ENCODE data around the gene DPH3.

DPH3 gene

DNA sequence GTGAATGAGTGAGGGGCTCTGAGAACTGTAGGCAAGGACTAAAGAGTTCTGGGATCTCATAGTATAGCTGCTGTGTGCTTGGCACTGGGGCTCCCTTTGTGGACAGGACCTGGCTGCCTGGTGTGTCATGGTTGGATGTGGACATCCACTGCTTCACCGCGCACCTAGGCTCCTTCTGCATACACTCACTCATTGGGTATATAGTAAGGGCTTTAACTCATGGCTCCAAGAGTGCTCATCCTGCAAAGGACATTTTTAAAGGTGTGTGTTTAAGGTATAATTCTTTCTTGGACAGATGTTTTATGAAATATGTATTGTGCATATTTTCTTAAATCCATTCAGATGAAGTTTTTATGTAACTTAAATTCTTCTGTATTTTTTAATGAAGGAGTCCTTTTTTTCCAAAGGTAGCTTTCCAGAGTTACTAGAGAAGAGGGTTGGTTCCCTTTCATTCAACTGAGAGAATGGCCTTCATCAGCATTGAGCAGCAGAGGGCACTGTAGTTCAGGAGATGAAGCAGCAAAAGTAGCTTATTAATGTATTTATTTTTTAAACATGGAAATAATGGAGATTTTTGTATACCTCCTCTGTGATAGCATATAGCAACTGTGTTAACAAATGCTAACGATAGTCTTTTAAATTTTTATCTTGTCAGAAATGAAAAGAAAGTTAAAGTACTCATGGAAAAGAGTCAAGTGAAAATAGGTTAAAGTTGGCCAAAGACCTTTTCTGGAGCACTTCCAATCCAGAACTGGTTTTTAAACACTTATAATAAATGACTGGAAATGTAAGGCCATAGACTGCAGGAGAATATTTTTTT is 25.5 kb upstream of the DPH3 start:
- peak; percentile 85 for DNase-seq

DNA sequence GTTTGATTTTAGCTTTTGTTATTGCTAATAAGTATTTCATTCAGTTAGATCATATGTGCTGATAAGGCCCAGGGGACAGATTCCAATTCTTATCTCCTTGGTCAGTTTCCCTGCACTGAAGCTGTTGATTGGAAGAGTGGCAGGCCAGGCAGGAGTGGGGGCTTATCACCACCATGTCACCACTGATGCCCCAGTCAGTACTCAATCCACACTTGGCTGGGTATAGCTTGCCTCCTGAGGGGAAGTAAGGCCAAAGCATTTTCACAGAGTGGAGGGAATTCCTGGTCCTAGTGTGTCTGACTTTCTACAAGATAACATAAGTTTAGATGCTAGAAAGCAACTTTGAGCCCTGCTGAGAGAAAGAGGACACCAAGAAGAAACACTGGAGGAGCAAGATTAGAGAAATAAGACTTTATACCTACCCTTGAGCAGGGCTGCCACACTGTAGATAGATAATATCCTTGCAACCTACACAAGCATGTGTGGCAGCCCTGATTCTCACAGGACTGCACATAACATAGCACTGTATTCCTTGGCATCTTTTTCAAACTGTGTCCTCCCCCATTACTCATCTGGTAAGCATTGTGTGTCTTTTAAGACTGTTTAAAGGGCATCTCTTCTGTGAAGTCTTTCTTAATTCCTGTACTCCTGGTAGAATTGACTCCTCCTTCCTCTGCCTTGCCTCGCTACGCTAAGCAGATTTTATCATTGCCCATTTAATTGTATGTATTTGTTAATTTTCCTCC is 24.6 kb upstream of the DPH3 start:
- peak; percentile 66 for DNase-seq

DNA sequence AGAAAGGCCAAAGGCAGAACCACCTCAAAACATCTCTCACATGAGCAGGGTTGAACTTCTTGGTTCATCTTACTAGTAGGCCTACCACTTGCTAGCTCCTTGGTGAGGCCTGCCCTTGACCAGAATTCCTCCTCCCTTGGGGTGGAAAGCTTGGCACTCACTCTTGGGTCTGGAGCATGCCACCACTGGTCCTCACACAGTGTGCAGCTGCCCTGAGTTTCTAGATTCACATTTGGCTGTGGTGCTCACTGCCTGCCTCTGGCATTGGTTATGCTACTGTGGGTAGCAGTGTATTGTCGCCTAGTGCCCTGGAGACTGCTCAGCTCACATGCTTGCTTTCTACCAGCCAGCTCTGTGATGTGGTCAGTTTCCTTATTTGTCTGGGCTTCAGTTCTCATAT is 23.9 kb upstream of the DPH3 start:
- no peak for DNase-seq

DNA sequence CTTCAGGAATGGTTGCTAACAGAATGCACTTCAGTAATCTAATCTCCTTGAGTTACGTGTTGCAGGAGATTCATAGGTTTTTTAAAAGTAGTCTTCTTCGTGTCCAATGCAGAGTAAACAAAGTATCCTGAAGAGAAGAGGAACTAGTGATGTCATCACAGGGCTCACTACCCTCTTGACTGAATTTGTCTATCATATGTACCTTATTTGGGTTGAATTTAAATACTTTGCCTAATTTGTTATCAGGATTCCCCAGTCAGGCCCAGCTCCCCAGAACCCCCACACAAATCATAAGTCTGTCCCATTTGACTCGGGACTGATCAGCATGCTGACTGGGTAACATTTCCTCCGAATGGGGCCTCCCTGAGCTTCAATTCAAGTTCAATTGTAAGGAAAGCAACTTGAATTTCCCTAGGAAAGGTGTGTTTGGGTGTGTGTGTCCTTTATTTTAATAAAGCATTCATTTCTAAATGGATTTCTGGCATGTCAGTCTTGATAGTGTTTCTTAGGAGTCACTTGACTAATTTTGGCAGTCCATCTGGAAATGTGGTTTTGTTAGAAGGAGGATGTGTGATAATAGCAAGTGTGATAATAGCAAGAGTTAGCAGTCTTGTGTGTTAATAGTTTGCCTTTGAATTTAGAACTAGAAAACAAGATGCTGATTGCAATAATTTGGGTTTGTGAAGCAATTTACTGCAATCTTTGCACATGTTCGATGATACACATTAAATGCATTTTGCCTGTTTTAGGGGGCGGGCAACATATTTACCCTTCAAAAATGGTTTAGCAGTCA is 22.2 kb upstream of the DPH3 start:
- peak; percentile 81 for DNase-seq

DNA sequence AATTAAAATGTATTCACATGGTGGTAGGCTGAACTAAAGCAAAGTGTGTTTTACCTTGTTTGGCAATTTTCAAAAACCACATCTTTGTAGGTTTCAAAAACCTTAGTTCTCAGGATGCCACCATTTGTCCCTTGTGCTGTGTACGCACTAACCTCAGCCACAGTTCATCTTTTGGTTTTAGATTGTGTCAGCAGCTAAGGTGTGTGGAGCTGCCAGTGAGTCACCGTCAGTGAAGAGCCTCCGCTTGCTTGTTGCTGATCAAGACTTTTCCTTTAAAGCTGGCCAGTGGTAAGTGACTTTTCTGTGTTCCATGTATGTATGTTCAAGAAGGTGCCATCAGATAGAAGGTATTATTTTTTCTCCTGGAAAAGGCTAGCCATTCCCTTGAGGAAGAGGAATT is 21.4 kb upstream of the DPH3 start:
- no peak for DNase-seq

DNA sequence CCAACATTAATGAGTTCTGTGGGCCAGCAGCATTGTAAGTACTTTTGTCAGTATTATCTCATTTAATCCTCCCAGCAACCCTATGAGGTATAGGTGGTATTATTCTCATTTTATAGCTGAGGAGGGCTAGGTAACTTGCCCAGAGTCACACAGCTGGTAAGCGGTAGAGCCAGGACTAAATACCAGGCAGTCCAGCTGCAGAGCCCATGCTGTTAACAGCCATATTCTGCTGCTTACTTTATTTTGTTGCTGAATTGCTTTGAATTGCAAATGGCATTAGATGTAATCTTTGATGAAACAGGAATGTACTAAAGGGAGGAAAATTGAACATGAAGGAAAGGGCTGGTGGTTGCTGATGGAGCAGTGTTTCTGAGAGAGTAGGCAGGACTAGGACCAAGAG is 19.9 kb upstream of the DPH3 start:
- DNase-seq, result no peak

DNA sequence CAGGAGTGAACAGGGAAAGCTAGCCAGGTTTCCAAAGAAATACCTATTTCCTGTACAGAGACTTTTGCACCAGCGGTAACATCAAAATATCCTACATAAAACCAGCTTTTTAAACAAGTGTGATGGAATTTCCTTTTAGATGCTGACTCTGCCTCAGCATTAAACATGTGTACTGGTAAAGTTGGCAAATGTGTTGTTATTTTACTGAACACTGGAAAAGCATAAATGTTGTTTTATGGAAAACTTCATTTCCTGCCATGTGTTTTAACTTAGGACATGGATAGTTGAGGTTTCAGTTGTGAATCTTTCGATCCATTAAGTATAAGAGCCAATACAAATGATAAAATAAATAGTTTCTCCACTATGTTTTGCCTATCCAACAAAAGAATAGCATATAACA is 15.9 kb upstream of the DPH3 start:
- DNase-seq, result no peak

DNA sequence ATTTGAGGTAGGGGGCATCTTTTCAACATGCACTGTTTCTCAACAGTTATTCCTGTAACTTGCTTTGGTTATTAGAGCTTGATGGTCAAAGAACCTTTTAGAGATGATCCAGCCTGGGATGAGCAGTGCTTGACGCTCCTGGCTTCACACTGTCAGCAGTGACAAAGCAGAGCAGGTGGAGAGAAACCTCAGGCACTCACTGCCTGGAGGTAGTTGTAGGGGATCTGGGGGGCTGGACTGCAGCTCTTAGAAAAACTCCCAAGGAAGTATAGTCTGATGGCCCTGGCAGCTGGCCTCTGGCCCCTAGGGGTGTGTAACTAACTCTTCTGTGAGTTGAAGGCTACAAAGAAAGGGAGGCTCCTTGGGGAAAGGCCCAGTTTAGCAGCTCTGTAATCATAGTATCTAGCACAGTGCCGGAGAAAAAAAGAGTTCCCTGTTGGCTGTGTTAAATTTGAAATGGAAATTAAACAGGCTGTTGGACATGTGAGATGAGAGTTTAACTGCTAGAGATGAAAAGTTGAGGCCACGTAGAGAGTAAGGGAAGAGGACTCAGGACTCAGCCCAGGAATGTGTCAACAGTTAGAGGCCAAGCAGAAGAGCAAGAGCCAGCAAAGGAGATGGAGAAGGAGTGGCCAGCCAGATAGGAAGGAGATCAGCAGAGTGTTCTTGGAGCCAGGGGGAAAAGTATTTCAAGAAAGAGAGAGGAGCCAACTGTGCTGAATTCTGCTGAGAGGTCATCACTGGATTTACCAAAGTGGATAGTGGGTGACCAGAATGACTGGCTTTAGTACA is 14.5 kb upstream of the DPH3 start:
- DNase-seq, result no peak

DNA sequence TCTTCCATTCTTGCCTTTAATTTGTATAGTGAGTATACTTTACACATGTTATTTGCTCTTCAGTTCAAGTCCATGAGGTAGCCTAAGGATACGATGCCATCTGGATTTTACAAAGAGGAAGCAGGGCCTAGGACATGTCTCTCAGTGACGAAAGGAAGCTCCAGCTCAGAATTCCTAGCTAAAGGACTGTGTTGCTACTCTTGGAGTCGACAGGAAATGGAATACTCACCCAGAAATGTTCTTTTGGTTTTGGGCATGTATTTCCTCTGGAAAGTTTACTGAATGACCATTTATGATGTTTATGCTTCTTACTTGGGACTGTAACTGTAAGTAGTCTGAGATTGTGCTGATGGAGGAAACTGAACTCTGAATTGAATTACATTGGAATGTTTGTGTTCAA is 12.7 kb upstream of the DPH3 start:
- DNase-seq, result no peak

DNA sequence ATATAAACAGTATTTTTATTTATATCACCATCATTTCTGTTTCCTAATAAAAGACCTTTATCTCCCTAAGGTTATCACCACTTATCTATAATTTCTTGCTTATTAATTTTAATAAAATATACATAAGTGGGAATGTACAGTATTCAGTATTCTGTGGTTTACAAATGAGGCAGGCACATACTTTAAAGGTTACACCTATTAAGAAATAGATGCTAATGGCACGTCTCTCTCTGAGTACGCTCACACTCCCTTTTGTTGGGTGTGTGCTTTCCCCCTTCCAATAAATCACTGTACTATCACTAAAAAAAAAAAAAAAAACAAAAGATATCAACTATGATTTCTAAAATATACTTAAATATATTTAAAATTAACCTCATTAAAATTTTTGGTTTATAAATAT is 9.1 kb upstream of the DPH3 start:
- DNase-seq, result no peak

DNA sequence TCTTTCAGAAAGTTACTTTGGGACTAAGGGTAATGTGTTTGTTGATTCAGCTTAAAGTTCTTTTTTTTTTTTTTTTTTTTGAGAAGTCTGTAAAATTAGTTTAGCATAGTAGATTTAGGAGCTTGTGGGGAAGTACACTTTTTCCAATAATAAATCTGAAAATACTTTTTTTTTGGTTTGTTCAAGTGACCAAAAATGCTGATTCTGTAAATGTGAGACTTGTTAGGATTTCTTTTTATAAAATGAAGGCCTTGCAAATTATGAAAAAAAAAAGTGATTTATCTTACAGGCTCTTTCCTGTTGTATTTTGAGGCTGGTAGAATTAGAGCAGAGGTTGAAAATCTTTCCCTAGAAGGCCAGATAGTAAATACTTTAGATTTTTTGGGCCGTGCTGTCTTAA is 7.8 kb upstream of the DPH3 start:
- no peak for DNase-seq

DNA sequence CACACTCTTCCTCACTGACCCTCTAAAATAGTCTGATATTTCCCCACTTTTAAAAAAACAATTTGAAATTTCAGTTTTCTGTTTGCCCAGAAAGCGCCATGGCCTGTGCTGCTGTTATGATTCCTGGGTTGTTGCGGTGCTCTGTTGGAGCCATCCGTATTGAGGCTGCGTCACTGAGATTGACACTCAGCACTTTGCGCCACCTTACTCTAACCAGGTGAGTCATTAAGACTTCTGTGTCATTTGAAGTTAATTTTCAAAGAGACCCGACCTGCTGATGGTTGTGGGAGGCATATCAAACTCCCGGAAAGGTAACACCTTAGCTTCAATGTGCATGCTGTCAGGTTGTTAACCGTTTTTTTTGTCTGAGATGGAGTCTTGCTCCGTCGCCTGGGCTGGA is 6.1 kb upstream of the DPH3 start:
- no peak for DNase-seq

DNA sequence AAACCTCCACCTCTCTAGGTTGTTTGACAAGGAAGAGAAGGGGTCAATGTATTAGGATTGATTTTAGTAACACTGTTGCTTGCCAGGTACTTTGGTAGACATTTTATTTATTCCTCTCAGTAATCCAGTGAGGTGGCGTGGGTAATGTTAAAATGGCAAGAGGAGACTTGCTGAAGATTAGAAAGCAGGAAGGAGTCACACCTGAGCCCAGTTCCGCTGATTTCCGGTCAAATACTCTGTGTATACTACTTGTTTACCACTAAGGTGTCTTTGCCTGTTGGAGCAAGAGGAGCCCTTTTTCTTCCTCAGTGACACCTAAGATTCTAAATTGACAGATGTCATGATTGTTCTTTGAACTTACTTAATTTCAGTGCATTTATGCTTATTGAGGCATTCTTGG is 2.0 kb upstream of the DPH3 start:
- DNase-seq, result no peak

DNA sequence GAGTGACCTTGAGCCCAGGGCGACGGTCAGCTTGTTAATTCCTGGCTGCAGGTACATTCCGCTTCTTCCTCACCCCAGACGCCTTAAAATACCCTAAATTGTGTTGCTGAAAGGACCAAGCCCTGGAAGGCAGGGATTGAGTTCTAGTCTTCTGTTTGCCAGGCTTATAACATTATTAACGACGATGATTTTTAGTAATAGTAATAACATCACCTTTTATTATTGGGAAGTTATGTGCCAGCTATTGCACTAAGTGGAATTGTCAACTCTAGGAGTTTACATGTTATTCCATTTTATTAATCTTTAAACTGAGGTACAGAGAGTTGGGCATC is 678 bp upstream of the DPH3 start:
- DNase-seq, result no peak

DNA sequence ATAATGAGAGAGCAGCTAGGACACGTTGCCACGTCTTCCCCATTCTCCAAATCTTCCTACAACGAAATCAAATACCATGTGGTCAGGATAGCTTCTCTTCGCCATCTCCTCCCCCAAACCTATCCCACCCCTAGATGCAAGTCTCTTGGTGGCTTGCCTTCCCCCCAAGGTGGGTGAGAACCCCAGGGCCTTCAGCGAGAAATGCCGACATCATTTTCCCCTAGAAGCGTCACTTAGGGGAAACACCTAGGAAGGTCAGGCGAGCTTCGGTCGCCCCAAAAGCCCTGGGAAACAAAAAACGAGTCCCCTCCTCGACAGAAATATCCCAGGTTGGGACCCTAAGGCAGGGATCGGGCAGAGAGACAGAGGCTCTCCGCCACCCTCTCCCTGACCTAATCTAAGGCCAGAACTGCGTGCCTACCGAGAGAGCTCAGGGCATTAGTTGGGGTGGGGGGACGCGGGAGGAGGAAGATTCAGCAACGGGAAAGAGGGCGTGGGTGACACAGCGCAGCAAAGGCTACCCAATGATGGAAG is 502 bp downstream of the DPH3 start:
- peak; percentile 23 for DNase-seq

DNA sequence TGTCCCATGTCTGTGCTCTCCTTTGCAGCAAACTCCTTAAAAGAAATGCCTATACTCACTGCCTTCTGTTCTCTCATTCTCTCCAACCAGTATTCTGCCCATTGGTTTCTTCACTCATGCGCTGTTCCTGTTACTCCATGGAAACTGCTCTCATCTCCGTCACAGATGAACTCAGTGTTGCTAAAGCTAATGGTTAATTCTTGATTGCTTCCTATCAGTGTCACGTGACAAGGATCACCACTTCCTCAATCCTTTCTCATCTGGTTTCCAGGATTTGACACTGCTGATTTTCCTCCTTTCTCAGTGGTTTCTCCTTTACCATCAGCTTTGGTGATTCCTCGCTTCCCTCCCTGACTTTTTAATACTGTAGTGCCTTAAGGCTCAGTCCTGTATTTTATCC is 2.6 kb downstream of the DPH3 start:
- DNase-seq, result no peak

DNA sequence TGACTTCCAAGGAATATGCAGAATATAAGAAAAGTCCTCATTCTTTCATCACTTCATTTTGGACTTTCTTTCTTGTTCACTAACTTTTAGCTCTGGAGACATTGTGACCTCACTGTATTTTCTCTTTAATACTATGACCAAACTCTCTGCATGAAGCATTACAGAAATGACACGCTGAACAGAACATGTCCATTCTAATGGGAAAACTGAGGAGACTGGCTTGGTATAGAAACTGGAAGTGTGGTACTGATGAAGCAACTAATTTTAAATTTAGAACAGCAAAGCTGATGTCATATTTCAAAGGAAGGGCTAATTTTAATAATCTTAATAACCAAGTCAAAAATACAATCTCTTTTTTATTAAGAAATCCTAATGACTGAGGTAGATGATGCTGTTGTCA is 4.7 kb downstream of the DPH3 start:
- DNase-seq, result no peak

DNA sequence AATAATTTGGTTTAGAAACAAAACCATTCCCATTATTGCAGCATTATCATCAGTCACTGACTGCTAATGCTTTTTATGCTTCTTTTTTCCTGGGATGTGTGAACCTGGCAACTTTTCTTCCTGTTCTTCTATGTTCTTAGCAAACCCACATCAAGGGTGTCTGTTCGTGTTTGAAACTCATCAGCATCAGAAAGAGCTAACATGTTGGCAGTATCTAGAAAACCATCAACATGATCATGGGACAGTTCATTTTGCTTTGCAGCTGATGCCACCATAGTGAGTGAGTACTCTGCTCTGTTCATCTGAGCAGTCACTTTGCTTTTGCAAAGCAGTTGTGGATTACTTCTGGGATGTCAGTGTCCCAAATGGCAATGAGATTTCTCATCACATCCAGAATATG is 5.9 kb downstream of the DPH3 start:
- DNase-seq, result no peak

DNA sequence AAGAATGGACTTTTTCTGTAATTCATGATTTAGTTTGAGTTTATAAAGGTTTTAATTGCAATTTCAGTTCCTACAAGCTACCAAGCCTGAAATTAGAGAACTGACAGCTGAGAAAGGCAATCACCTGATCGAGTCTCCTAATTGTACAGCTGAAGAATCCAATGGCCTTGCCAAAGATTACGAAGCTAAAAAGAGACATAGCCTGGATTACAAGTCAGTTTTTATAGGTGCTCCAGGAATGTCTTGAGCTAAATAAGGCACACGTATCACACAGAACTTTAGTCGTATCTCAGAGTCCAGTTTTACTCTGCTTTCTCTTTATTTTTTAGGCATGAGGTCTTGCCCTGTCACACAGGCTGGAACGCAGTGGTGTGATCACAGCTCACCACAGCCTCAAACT is 6.6 kb downstream of the DPH3 start:
- no peak for DNase-seq

DNA sequence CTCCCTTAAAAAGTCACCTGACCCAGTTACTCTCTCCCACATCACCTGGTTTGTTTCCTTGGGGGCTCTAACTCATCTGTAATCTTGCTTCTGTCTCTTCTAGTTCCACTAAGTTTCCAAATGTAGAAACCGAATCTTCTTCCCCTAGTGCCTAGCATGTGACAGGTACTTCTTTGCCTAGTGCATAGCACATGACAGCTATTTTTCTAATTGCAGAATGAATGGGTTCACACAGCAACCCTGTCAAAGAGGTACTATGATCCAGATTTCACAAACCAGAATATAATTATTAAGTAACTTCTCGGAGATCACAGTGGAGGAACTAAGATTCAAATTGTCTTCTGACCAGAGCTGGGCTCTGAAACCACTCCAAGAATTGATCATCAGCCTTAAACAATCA is 7.4 kb downstream of the DPH3 start:
- DNase-seq, result no peak

DNA sequence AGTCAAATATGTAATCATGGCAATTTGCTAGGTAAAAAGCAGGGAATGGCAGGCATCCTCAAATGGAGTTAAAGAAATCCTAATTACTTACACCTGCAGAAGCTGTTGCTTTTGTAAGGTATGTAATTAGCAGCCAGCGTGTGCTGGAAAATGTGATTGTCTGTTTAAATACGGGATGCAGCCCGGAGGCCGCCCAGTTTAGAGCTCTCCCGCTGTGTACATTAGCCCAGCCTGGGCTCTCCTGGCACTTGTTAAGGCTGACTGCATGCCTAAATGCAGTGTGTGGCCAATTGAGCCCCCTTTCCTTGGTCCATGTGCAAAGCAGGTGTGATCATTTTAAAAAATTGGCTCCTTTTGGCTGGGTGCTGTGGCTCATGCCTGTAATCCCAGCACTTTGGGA is 9.0 kb downstream of the DPH3 start:
- DNase-seq, result no peak

DNA sequence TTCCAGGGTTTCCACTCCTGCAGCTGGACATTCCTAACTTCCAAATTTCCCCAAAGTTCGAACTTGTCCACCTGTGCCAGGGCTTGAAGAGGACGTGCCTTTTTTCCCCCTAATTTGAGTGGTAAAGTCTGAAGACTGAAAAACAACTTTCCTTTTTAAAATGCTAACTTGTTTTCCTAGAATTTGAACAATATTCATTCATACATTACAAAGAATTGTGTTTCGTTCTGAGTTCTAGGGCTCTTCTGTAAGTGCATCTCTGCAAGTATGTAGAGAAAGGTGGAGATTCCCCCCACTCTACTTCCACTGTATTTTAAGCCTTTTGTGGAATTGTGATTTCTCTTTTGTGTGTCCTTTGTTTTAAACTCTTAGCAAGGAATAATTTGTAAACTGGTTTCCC is 9.4 kb downstream of the DPH3 start:
- no peak for DNase-seq

DNA sequence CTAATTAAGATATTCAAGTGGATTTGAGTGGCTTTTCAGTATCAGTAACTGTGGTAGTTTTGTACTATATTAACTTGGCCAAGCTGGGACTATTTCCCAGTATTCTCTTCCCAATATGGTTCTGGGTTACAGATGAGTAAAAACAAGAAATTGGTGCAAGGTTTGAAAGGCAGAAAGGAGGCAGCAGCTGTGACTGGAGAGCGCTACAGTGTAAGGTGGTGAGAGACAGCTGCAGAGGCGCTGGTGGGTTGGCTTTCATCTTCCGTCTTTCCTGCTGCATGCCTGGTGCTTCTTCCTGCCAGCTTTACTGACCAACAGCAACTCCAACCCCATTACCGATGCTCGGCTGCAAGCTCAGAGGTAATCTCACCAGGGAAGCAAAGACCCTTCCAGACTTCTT is 9.8 kb downstream of the DPH3 start:
- no peak for DNase-seq

Measured in hematopoietic multipotent progenitor cell treated with erythropoietin and hydrocortisone succinate and interleukin-3 and kit ligand, for 4 days (in vitro differentiated cells).